ENCODE measurements around the gene RAPGEFL1. TPM values are rescaled to one million over a fixed set of nuclear protein-coding genes. Genes with fewer than 3 reads are reported as not detected.
"Not testable (repeated sequence)": the region's sequence is repeated elsewhere in the genome, so short reads cannot be mapped to it uniquely, and the experiment has no call there.

RAPGEFL1 gene
- total RNA-seq, 1 experiment from 2014 or later = 1.5 TPM

GRCh38 chr17:40230670-40231069 is 53.4 kb downstream of the RAPGEFL1 start:
- Histone ChIP-seq H3K4me2 (ENCODE audit: low read length) (no peak overlapping the region), H4K20me1 (ENCODE audit: low read length) (no peaks in the 10 kb centered on the region), H3K4me1 (ENCODE audit: insufficient read depth, low read length) (no peaks in the 10 kb centered on the region), H3K27me3 (ENCODE audit: low read length) (no peaks in the 10 kb centered on the region), H3F3A (ENCODE audit: low read length, unreplicated experiment) (no peaks in the 10 kb centered on the region), H3K9me3 (ENCODE audit: low read length) (no peaks in the 10 kb centered on the region), H3K36me3 (ENCODE audit: low read depth, low read length) (no peaks in the 10 kb centered on the region; the same call in 1 of the 2 replicates), H2AFZ (ENCODE audit: low read length) (no peak overlapping the region), H3K4me3 (ENCODE audit: low read length) (no peak overlapping the region), H3K9me2 (replicated peaks; ENCODE audit: low read length) (no peaks in the 10 kb centered on the region), H3K79me2 (ENCODE audit: low read length) (peaks cover 32% of the 10 kb centered on the region), H3K9ac (ENCODE audit: low read length) (no peak overlapping the region), H3K27ac (ENCODE audit: low read length) (no peak overlapping the region)
- DNase-seq (no peak), ATAC-seq (no peak)
- TF ChIP-seq EZH2 (IDR thresholded peaks at IDR 0.05; ENCODE audit: low read length, unreplicated experiment) (no peak), EZH2phosphoT487 (IDR thresholded peaks at IDR 0.05; ENCODE audit: borderline replicate concordance, low read length) (no peak), CTCF (conservative IDR thresholded peaks at IDR 0.05; ENCODE audit: low read depth, low read length) (no peak)
- intact Hi-C loops (cut with micrococcal nuclease) = no loop called here
- BruUV-seq (replicated peaks) = no TSS peak
- ChIA-PET CTCF (no interaction called here), POLR2A (ENCODE audit: unreplicated experiment) (no interaction called here)

GRCh38 chr17:40231928-40232327 is 54.7 kb downstream of the RAPGEFL1 start:
- H3K36me3 ChIP-seq (ENCODE audit: low read depth, low read length); H3K4me3 ChIP-seq (ENCODE audit: low read length); H2AFZ ChIP-seq (ENCODE audit: low read length); ATAC-seq; H4K20me1 ChIP-seq (ENCODE audit: low read length); DNase-seq; CTCF ChIA-PET; BruUV-seq (replicated peaks); H3K9me3 ChIP-seq (ENCODE audit: low read length); H3K9me2 ChIP-seq (replicated peaks; ENCODE audit: low read length); intact Hi-C loops (cut with micrococcal nuclease); H3K27ac ChIP-seq (ENCODE audit: low read length); H3K9ac ChIP-seq (ENCODE audit: low read length); H3K4me2 ChIP-seq (ENCODE audit: low read length); H3F3A ChIP-seq (ENCODE audit: low read length, unreplicated experiment); H3K4me1 ChIP-seq (ENCODE audit: insufficient read depth, low read length); POLR2A ChIA-PET (ENCODE audit: unreplicated experiment); H3K27me3 ChIP-seq (ENCODE audit: low read length): not testable (repeated sequence)
- H3K79me2 ChIP-seq (ENCODE audit: low read length) = peaks cover 29% of the 10 kb centered on the region

GRCh38 chr17:40241252-40241834 is 64.1 kb downstream of the RAPGEFL1 start:
- H3K36me3 ChIP-seq (ENCODE audit: low read depth, low read length) = no peaks in the 10 kb centered on the region
- H3K4me2 ChIP-seq (ENCODE audit: low read length) = no peak overlapping the region
- H3K9me2 ChIP-seq (replicated peaks; ENCODE audit: low read length) = no peaks in the 10 kb centered on the region
- CTCF ChIA-PET = no interaction called here
- no TSS peak for BruUV-seq (replicated peaks)
- no peaks in the 10 kb centered on the region for H3K9me3 ChIP-seq (ENCODE audit: low read length)
- H3F3A ChIP-seq (ENCODE audit: low read length, unreplicated experiment) = no peaks in the 10 kb centered on the region
- H3K27me3 ChIP-seq (ENCODE audit: low read length) = no peaks in the 10 kb centered on the region
- intact Hi-C loops (cut with micrococcal nuclease) = no loop called here
- no peak for TF ChIP-seq EZH2 (IDR thresholded peaks at IDR 0.05; ENCODE audit: low read length, unreplicated experiment)
- TF ChIP-seq CTCF (conservative IDR thresholded peaks at IDR 0.05; ENCODE audit: low read depth, low read length) = no peak
- no peak for TF ChIP-seq EZH2phosphoT487 (IDR thresholded peaks at IDR 0.05; ENCODE audit: borderline replicate concordance, low read length)
- H3K27ac ChIP-seq (ENCODE audit: low read length) = no peak overlapping the region
- H3K4me1 ChIP-seq (ENCODE audit: insufficient read depth, low read length) = no peaks in the 10 kb centered on the region
- POLR2A ChIA-PET (ENCODE audit: unreplicated experiment) = no interaction called here
- no peak overlapping the region for H3K4me3 ChIP-seq (ENCODE audit: low read length)
- H3K79me2 ChIP-seq (ENCODE audit: low read length) = peaks cover 45% of the 10 kb centered on the region
- H3K9ac ChIP-seq (ENCODE audit: low read length) = no peak overlapping the region
- no peak for DNase-seq
- H2AFZ ChIP-seq (ENCODE audit: low read length) = no peak overlapping the region
- H4K20me1 ChIP-seq (ENCODE audit: low read length) = no peaks in the 10 kb centered on the region
- ATAC-seq = no peak

Data from PC-3 (cell line).